Esophagus (tissue), 2 donors: ENCODE measurements around the gene SHQ1. TPM values are rescaled to one million over a fixed set of nuclear protein-coding genes. Genes with fewer than 3 reads are reported as not detected.
"Not testable (repeated sequence)": the region's sequence is repeated elsewhere in the genome, so short reads cannot be mapped to it uniquely, and the experiment has no call there.

Source experiments
- H3K27ac ChIP-seq, 2 donors: one replicate each; pipeline ENCODE4 v1.5.1; 2013; ENCODE audit warnings: low read depth in 2 of 2, mild to moderate bottlenecking in 2 of 2, inconsistent platforms in 1 of 2, low read length in 1 of 2, moderate library complexity in 1 of 2
- H3K27me3 ChIP-seq, 2 donors: one replicate each; pipeline ENCODE4 v1.6.1; 2013; ENCODE audit warnings: low read length in 2 of 2, control low read depth in 1 of 2, mild to moderate bottlenecking in 1 of 2; ENCODE audit not compliant: insufficient read depth in 2 of 2, control insufficient read depth in 1 of 2
- H3K36me3 ChIP-seq, 2 donors: one replicate each; pipeline ENCODE4 v1.6.1; 2013; ENCODE audit warnings: low read length in 1 of 2; ENCODE audit not compliant: control insufficient read depth in 2 of 2, insufficient read depth in 2 of 2
- H3K4me1 ChIP-seq, 2 donors: one replicate each; pipeline ENCODE4 v1.6.1; 2013; ENCODE audit warnings: low read length in 1 of 2; ENCODE audit not compliant: control insufficient read depth in 2 of 2, insufficient read depth in 2 of 2
- H3K4me3 ChIP-seq, 2 donors: one replicate each; pipeline ENCODE4 v1.5.1; 2013; ENCODE audit warnings: low read length in 2 of 2, mild to moderate bottlenecking in 2 of 2, low read depth in 1 of 2, moderate library complexity in 1 of 2
- H3K9me3 ChIP-seq, 2 donors: one replicate each; pipeline ENCODE4 v1.6.1; 2013; ENCODE audit warnings: mild to moderate bottlenecking in 2 of 2, low read depth in 1 of 2, low read length in 1 of 2, moderate library complexity in 1 of 2; ENCODE audit not compliant: control insufficient read depth in 2 of 2, insufficient read depth in 1 of 2
- WGBS, 2 donors: extraction: QIAGEN DNeasy Blood & Tissue Kit; methylation state at CpG; one replicate each; pipeline ENCODE4 v1.1.7; 2013; 5-methylcytosine and 5-hydroxymethylcytosine counted together
- polyA plus RNA-seq, 2 donors: library from polyadenylated mRNA; stranded (reverse); fragments of 200-250 nt; gene quantifications; one replicate each; pipeline ENCODE4 v1.2.3, GENCODE V29; 2013
- donor health status: healthy with polysubstance abuse.
- donor health status: Bipolar disorder and iron deficiency.

The SHQ1 gene
- polyA plus RNA-seq, 2 donors: 5.5 to 6.9 TPM

- H3K27me3 ChIP-seq, H3K36me3 ChIP-seq, H3K4me3 ChIP-seq, H3K4me1 ChIP-seq, H3K9me3 ChIP-seq, H3K27ac ChIP-seq: not testable (repeated sequence)
- WGBS, 2 donors: 78 to 93% methylated on average over 2 of the region's 3 CpGs
These were observed 134.1 kb downstream of the SHQ1 start for GRCh38 chr3:72714135-72714534.

GRCh38 chr3:72710471-72710870 lies 137.8 kb downstream of the SHQ1 start:
- H3K27me3 ChIP-seq, H3K4me3 ChIP-seq, H3K4me1 ChIP-seq, H3K27ac ChIP-seq, H3K36me3 ChIP-seq, H3K9me3 ChIP-seq: not testable (repeated sequence)
- WGBS, 2 donors: 94 to 96% methylated on average over 4 of the region's 4 CpGs

GRCh38 chr3:72708441-72708840 lies 139.8 kb downstream of the SHQ1 start:
- 86 to 93% methylated on average over 2 of the region's 2 CpGs for WGBS, 2 donors
- Histone ChIP-seq H3K4me3 (no peak overlapping the region), H3K27me3 (no peaks in the 10 kb centered on the region), H3K4me1 (no peaks in the 10 kb centered on the region), H3K9me3 (no peaks in the 10 kb centered on the region), H3K36me3 (no peaks in the 10 kb centered on the region), H3K27ac (no peak overlapping the region)

GRCh38 chr3:72702997-72703396 lies 145.2 kb downstream of the SHQ1 start:
- H3K4me3 ChIP-seq: no peak overlapping the region
- H3K27ac ChIP-seq: no peak overlapping the region
- H3K9me3 ChIP-seq: no peaks in the 10 kb centered on the region
- no peaks in the 10 kb centered on the region for H3K36me3 ChIP-seq
- WGBS, 2 donors: 90 to 93% methylated on average over 4 of the region's 4 CpGs
- H3K4me1 ChIP-seq: no peaks in the 10 kb centered on the region
- no peaks in the 10 kb centered on the region for H3K27me3 ChIP-seq

GRCh38 chr3:72702390-72702789 lies 145.9 kb downstream of the SHQ1 start:
- no peak overlapping the region for H3K27ac ChIP-seq
- WGBS, 2 donors: 94 to 95% methylated on average over 7 of the region's 7 CpGs
- H3K27me3 ChIP-seq: no peaks in the 10 kb centered on the region
- H3K4me3 ChIP-seq: no peak overlapping the region
- H3K9me3 ChIP-seq: no peaks in the 10 kb centered on the region
- no peaks in the 10 kb centered on the region for H3K36me3 ChIP-seq
- H3K4me1 ChIP-seq: no peaks in the 10 kb centered on the region

GRCh38 chr3:72700106-72700505 lies 148.1 kb downstream of the SHQ1 start:
- Histone ChIP-seq H3K27ac (no peak overlapping the region), H3K4me3 (no peak overlapping the region), H3K36me3 (no peaks in the 10 kb centered on the region), H3K27me3 (no peaks in the 10 kb centered on the region), H3K9me3 (no peaks in the 10 kb centered on the region), H3K4me1 (no peaks in the 10 kb centered on the region)
- 88 to 90% methylated on average over 2 of the region's 2 CpGs for WGBS, 2 donors

GRCh38 chr3:72699631-72700030 lies 148.6 kb downstream of the SHQ1 start:
- Histone ChIP-seq H3K27ac (no peak overlapping the region), H3K4me3 (no peak overlapping the region), H3K27me3 (no peaks in the 10 kb centered on the region), H3K36me3 (no peaks in the 10 kb centered on the region), H3K4me1 (no peaks in the 10 kb centered on the region), H3K9me3 (no peaks in the 10 kb centered on the region)
- 62 to 64% methylated on average over 5 of the region's 5 CpGs for WGBS, 2 donors

Other genes with a start within 250 kb of the SHQ1 start
- gene GXYLT2, start 39.6 kb upstream of the SHQ1 start, polyA plus RNA-seq: under 1 TPM; 0.24 to 0.37 TPM
- 10 to 100 TPM; 13.3 to 14.2 TPM for gene PPP4R2, start 148.4 kb upstream of the SHQ1 start, polyA plus RNA-seq
- under 1 TPM; 0.53 to 0.92 TPM for gene EBLN2, start 213.2 kb upstream of the SHQ1 start, polyA plus RNA-seq